ENCODE data around the gene ANO2. TPM values are rescaled to one million over a fixed set of nuclear protein-coding genes. Genes with fewer than 3 reads are reported as not detected.

The ANO2 gene
- polyA plus RNA-seq, 1 experiment, result 0.09 TPM

- Histone ChIP-seq H3K9me3 (ENCODE audit: control insufficient read depth, insufficient read depth, low read length) (no peaks in the 10 kb centered on the region), H3K27me3 (ENCODE audit: control insufficient read depth, insufficient read depth, low read length) (peaks cover 14% of the 10 kb centered on the region), H3K4me3 (ENCODE audit: low read depth, low read length) (no peak overlapping the region), H3K27ac (ENCODE audit: low read depth, low read length) (no peak overlapping the region)
- no peak for DNase-seq (ENCODE audit: low read depth, low spot score)
- CTCF ChIA-PET, result interaction anchor here (0.6 to 1.3 kb wide), 2 partner anchors 107 to 557 kb away, joined by 4 to 5 read pairs; no protein-coding TSS in a partner anchor
- POLR2A ChIA-PET, result no interaction called here
- TF ChIP-seq CTCF (IDR thresholded peaks at IDR 0.05; ENCODE audit: low read depth, low read length), result no peak
Measured at GRCh38 chr12:5535541-5535940, 409.5 kb downstream of the ANO2 start.

DNA sequence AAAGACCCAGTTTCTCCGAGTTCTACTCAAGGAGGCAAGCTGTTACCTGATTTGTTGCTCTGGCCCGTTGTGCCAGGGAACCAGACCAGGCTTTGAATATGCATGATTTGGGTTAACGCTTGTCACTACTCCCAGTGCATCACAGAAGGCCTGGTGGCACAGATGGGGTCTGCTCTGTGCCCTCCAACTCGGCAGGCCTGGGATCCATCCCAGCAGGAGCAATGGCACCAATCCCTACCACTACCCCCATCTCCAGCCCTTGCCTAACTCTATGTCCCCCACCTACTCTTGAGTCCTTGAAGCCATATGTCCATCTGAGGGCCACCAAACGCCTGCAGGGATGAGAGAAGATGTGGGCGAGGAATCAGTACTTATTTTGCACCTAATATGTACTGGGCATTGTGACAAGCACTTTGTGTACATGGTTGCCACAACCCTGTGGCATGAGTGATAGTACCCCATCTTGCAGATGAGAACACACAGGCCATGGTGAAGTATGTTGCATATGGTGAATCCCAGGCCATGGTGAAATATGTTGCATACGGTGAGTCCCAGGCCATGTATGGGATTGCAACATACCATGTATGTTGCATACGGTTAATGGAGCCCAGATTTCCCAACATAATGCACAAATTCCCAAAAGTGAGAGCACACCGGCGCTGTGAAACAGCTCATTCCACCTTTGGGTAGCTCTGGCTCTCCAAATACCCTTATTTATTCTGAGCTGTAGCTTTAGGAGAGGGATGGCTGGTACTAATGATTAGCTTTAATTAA lies 410.4 kb downstream of the ANO2 start:
- TF ChIP-seq CTCF (IDR thresholded peaks at IDR 0.05; ENCODE audit: low read depth, low read length), result no peak
- ChIA-PET POLR2A (no interaction called here), CTCF (interaction anchor here (1.3 kb wide), 1 partner anchor 106 kb away, joined by 5 read pairs; no protein-coding TSS in a partner anchor)
- Histone ChIP-seq H3K27ac (ENCODE audit: low read depth, low read length) (no peak overlapping the region), H3K4me3 (ENCODE audit: low read depth, low read length) (no peak overlapping the region), H3K27me3 (ENCODE audit: control insufficient read depth, insufficient read depth, low read length) (peaks cover 14% of the 10 kb centered on the region), H3K9me3 (ENCODE audit: control insufficient read depth, insufficient read depth, low read length) (no peaks in the 10 kb centered on the region)
- DNase-seq (ENCODE audit: low read depth, low spot score), result no peak

DNA sequence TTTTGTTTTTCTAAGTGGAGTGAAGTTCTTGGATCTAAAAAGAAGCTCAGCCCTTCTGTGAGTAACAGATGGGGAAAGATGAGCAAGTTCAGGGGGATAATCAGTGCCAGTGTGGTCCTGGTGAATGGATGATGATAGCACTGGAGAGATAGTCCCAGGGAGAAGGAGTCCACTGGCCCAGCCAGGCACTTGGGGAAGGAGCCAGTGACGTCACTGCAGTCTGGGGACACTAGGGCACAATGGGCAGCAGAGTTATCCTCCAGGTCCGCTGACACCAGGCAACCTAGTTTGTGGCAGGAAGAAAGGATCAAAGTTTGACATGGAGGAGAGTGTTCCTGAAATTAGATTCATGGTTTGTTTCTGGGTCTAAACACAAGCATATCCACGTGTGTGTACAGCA lies 411.7 kb downstream of the ANO2 start:
- no peak overlapping the region for H3K27ac ChIP-seq (ENCODE audit: low read depth, low read length)
- ChIA-PET POLR2A (no interaction called here), CTCF (no interaction called here)
- TF ChIP-seq CTCF (IDR thresholded peaks at IDR 0.05; ENCODE audit: low read depth, low read length), result no peak
- no peak overlapping the region for H3K4me3 ChIP-seq (ENCODE audit: low read depth, low read length)
- no peaks in the 10 kb centered on the region for H3K9me3 ChIP-seq (ENCODE audit: control insufficient read depth, insufficient read depth, low read length)
- peaks cover 12% of the 10 kb centered on the region for H3K27me3 ChIP-seq (ENCODE audit: control insufficient read depth, insufficient read depth, low read length)
- no peak for DNase-seq (ENCODE audit: low read depth, low spot score)

GRCh38 chr12:5525783-5526367 lies 419.2 kb downstream of the ANO2 start:
- no peak for TF ChIP-seq CTCF (IDR thresholded peaks at IDR 0.05; ENCODE audit: low read depth, low read length)
- Histone ChIP-seq H3K27ac (ENCODE audit: low read depth, low read length) (no peak overlapping the region), H3K27me3 (ENCODE audit: control insufficient read depth, insufficient read depth, low read length) (no peaks in the 10 kb centered on the region), H3K4me3 (ENCODE audit: low read depth, low read length) (no peak overlapping the region), H3K9me3 (ENCODE audit: control insufficient read depth, insufficient read depth, low read length) (peaks cover 3% of the 10 kb centered on the region; the same call in 1 of the 2 replicates)
- CTCF ChIA-PET, result interaction anchor here (0.9 to 1.5 kb wide), 2 partner anchors 15 to 97 kb away, joined by 4 to 5 read pairs; no protein-coding TSS in a partner anchor
- no peak for DNase-seq (ENCODE audit: low read depth, low spot score)
- POLR2A ChIA-PET, result interaction anchor here (0.5 kb wide), 1 partner anchor 94 kb away, joined by 3 read pairs; the partner anchor contains the start of gene NTF3
